Gastrocnemius medialis (tissue), 4 donors: ENCODE results near the gene MSI2. TPM values are rescaled to one million over a fixed set of nuclear protein-coding genes. Genes with fewer than 3 reads are reported as not detected.

ENCODE experiments used
- ATAC-seq, 2 donors: fragments of 150-250 bp; one replicate each; pipeline ENCODE4 v1.9.1; 2016
- DNase-seq, 2 donors: peaks; one replicate each; pipeline ENCODE4 v3.0.0-alpha.2; 2019
- H3K27ac ChIP-seq, 4 donors: fragments of 200-600 bp; sonication (generic); 1 replicate in 1 of 4; 2 replicates in 3 of 4; pipeline ENCODE4 v1.5.1; 2016 to 2018; ENCODE audit warnings: mild to moderate bottlenecking in 2 of 4, moderate library complexity in 1 of 4
- H3K27me3 ChIP-seq, 3 donors: fragments of 200-600 bp; sonication (generic) in 2 of 3; 1 replicate in 1 of 3; 2 replicates in 2 of 3; pipeline versions ENCODE4 v1.5.1 to v1.6.0; 2016 to 2019; ENCODE audit warnings: mild to moderate bottlenecking in 1 of 3, moderate library complexity in 1 of 3
- H3K36me3 ChIP-seq, 2 donors: fragments of 200-600 bp; sonication (generic) in 1 of 2; one replicate each; pipeline ENCODE4 v1.5.1; 2017 to 2018
- H3K4me1 ChIP-seq, 2 donors: fragments of 200-600 bp; sonication (generic) in 1 of 2; one replicate each; pipeline ENCODE4 v1.5.1; 2016 to 2017; ENCODE audit warnings: mild to moderate bottlenecking in 2 of 2
- H3K4me3 ChIP-seq, 4 donors: fragments of 200-600 bp; sonication (generic) in 3 of 4; 1 replicate in 1 of 4; 2 replicates in 3 of 4; pipeline ENCODE4 v1.5.1; 2016 to 2019; ENCODE audit warnings: mild to moderate bottlenecking in 2 of 4
- H3K9me3 ChIP-seq, 3 donors: fragments of 200-600 bp; sonication (generic) in 2 of 3; 1 replicate in 1 of 3; 2 replicates in 2 of 3; pipeline ENCODE4 v1.5.1; 2016 to 2019
- POLR2A ChIP-seq, 2 donors: fragments of 450-650 bp; IDR thresholded peaks; one replicate each; pipeline ENCODE4 v1.6.1; 2017; ENCODE audit warnings: antibody characterized with exemption in 2 of 2, mild to moderate bottlenecking in 2 of 2, moderate library complexity in 2 of 2
- in situ Hi-C, 4 donors: fragments of 200-750 bp; cut with MboI; loops; one replicate each; pipeline versions ENCODE4 v1.15.0 to v1.8.0; 2017; ENCODE audit warnings: low sequenced_read_pairs in 4 of 4
- intact Hi-C: fragments of 100-400 bp; cut with DNase I; formaldehyde crosslinking; loops from one replicate; pipeline ENCODE4 v1.15.1; 2023; ENCODE audit warnings: low total_unique reads
- total RNA-seq, 4 donors: library from RNA; depleted of rRNA; stranded (reverse); fragments of >200 nt; gene quantifications; one replicate each; pipeline versions ENCODE4 v1.1.0 to v1.2.3, GENCODE V29; 2016
- TF ChIP-seq, protein P1 (sequence below), 5 experiments: fragments of 450-650 bp in 3 of 5; fragments of 200-600 bp in 2 of 5; sonication (generic) in 2 of 5; IDR thresholded peaks in 4 of 5; conservative IDR thresholded peaks in 1 of 5; 1 replicate in 4 of 5; 2 replicates in 1 of 5; pipeline ENCODE4 v1.5.1; 2016 to 2019; ENCODE audit warnings: antibody characterized with exemption in 5 of 5, mild to moderate bottlenecking in 3 of 5, moderate library complexity in 3 of 5

MSI2 gene
- total RNA-seq, 4 donors from 2014 or later = 33.1 to 66.2 (median 48.5) TPM

- DNase-seq (no peak), ATAC-seq (no peak)
- intact Hi-C loops (loop anchor here (2.0 kb wide), 1 partner anchor 19 kb away; no protein-coding TSS in a partner anchor), in situ Hi-C loops (no loop called here)
- peak overlapping the region; percentile 77 to 81 (median 78) for H3K27ac ChIP-seq
- no peak overlapping the region for H3K4me3 ChIP-seq
- H3K36me3 ChIP-seq = no peaks in the 10 kb centered on the region
- H3K27me3 ChIP-seq = no peaks in the 10 kb centered on the region
- TF ChIP-seq, protein P1, sequence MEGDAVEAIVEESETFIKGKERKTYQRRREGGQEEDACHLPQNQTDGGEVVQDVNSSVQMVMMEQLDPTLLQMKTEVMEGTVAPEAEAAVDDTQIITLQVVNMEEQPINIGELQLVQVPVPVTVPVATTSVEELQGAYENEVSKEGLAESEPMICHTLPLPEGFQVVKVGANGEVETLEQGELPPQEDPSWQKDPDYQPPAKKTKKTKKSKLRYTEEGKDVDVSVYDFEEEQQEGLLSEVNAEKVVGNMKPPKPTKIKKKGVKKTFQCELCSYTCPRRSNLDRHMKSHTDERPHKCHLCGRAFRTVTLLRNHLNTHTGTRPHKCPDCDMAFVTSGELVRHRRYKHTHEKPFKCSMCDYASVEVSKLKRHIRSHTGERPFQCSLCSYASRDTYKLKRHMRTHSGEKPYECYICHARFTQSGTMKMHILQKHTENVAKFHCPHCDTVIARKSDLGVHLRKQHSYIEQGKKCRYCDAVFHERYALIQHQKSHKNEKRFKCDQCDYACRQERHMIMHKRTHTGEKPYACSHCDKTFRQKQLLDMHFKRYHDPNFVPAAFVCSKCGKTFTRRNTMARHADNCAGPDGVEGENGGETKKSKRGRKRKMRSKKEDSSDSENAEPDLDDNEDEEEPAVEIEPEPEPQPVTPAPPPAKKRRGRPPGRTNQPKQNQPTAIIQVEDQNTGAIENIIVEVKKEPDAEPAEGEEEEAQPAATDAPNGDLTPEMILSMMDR (IDR thresholded peaks at IDR 0.05 in 4 of 5, conservative IDR thresholded peaks at IDR 0.05 in 1 of 5) = no peak
- no peak for TF ChIP-seq POLR2A (IDR thresholded peaks at IDR 0.05)
- H3K9me3 ChIP-seq = no peaks in the 10 kb centered on the region
- peaks cover 26 to 39% of the 10 kb centered on the region in 2 donors for H3K4me1 ChIP-seq
Observed at GRCh38 chr17:57423541-57423940, 167.2 kb downstream of the MSI2 start.

DNA sequence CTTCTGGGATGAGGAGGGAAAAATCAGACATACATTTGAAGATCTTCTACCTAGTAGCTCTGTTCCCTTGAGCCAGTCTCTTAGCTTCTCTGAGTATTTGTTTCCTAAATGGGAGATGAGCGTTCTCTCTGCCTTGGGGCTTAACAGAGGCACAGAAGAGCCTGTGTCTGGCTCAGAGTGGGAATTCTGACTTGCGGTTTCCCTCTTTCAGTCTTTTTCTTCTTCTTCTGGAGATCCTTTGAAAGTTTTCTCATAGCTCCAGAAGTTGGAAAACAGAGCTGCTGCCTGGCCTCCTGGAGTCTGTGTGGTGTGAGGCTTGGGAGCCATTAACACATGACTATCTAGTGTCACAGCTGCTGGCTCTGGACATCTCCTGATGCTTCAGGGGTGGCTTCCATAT, 167.9 kb downstream of the MSI2 start:
- Histone ChIP-seq H3K9me3 (no peaks in the 10 kb centered on the region), H3K4me3 (no peak overlapping the region), H3K27ac (peak overlapping the region in 3 of 4 donors; percentile 5 to 81 (median 78)), H3K4me1 (peaks cover 26 to 39% of the 10 kb centered on the region in 2 donors), H3K27me3 (no peaks in the 10 kb centered on the region), H3K36me3 (no peaks in the 10 kb centered on the region)
- in situ Hi-C loops (no loop called here), intact Hi-C loops (no loop called here)
- ATAC-seq (no peak), DNase-seq (no peak)
- no peak for TF ChIP-seq POLR2A (IDR thresholded peaks at IDR 0.05)
- TF ChIP-seq, protein P1 (IDR thresholded peaks at IDR 0.05 in 4 of 5, conservative IDR thresholded peaks at IDR 0.05 in 1 of 5) = no peak

GRCh38 chr17:57424777-57425188, 168.5 kb downstream of the MSI2 start:
- peak overlapping the region in 3 of 4 donors; percentile 5 to 81 (median 78) for H3K27ac ChIP-seq
- peaks cover 26 to 39% of the 10 kb centered on the region in 2 donors for H3K4me1 ChIP-seq
- ATAC-seq = no peak
- H3K27me3 ChIP-seq = no peaks in the 10 kb centered on the region
- in situ Hi-C loops (no loop called here), intact Hi-C loops (no loop called here)
- no peak for DNase-seq
- no peak overlapping the region for H3K4me3 ChIP-seq
- H3K36me3 ChIP-seq = no peaks in the 10 kb centered on the region
- TF ChIP-seq POLR2A (IDR thresholded peaks at IDR 0.05) = no peak
- TF ChIP-seq, protein P1 (IDR thresholded peaks at IDR 0.05 in 4 of 5, conservative IDR thresholded peaks at IDR 0.05 in 1 of 5) = no peak
- H3K9me3 ChIP-seq = no peaks in the 10 kb centered on the region

- Histone ChIP-seq H3K4me3 (no peak overlapping the region), H3K27ac (peak overlapping the region in 1 of 4 donors; percentile 81), H3K36me3 (no peaks in the 10 kb centered on the region), H3K9me3 (no peaks in the 10 kb centered on the region), H3K4me1 (peaks cover 26 to 39% of the 10 kb centered on the region in 2 donors), H3K27me3 (no peaks in the 10 kb centered on the region)
- ATAC-seq (no peak), DNase-seq (no peak)
- no peak for TF ChIP-seq POLR2A (IDR thresholded peaks at IDR 0.05)
- TF ChIP-seq, protein P1 (IDR thresholded peaks at IDR 0.05 in 4 of 5, conservative IDR thresholded peaks at IDR 0.05 in 1 of 5) = no peak
- in situ Hi-C loops = no loop called here
- intact Hi-C loops = no loop called here
Observed at GRCh38 chr17:57425431-57425830, 169.1 kb downstream of the MSI2 start.
